GM12891 (cell line): Measurements from ENCODE around the gene TENM4.

Source experiments
- DNase-seq: peaks from one replicate; pipeline ENCODE4 v3.0.0; 2011; ENCODE audit warnings: low spot score; ENCODE audit not compliant: insufficient read length
- FAIRE-seq: peaks from 2 replicates; lab custom pipeline; 2011; peaks lifted over from hg19 to GRCh38; lab: Jason Lieb, UNC
- PAX5 ChIP-seq: IDR thresholded peaks from 2 replicates; pipeline ENCODE4 v1.6.1; 2011; ENCODE audit warnings: low read length, moderate library complexity, mild to moderate bottlenecking; ENCODE audit not compliant: insufficient read depth, severe bottlenecking
- POLR2A ChIP-seq: IDR thresholded peaks from 2 replicates; pipeline ENCODE4 v1.6.1; 2011; ENCODE audit warnings: low read depth, low read length, control low read depth
- POLR2AphosphoS5 ChIP-seq: IDR thresholded peaks from 2 replicates; pipeline ENCODE4 v1.6.1; 2011; ENCODE audit warnings: low read depth, low read length, control low read depth
- POU2F2 ChIP-seq: IDR thresholded peaks from 2 replicates; pipeline ENCODE4 v1.6.1; 2011; ENCODE audit warnings: low read depth, mild to moderate bottlenecking, control low read depth, low read length, moderate library complexity
- SPI1 ChIP-seq: IDR thresholded peaks from 2 replicates; pipeline ENCODE4 v1.6.1; 2011; ENCODE audit warnings: low read depth, low read length, control low read depth
- TAF1 ChIP-seq: IDR thresholded peaks from 2 replicates; pipeline ENCODE4 v1.6.1; 2011; ENCODE audit warnings: low read depth, low read length, control low read depth

TENM4 gene

DNA sequence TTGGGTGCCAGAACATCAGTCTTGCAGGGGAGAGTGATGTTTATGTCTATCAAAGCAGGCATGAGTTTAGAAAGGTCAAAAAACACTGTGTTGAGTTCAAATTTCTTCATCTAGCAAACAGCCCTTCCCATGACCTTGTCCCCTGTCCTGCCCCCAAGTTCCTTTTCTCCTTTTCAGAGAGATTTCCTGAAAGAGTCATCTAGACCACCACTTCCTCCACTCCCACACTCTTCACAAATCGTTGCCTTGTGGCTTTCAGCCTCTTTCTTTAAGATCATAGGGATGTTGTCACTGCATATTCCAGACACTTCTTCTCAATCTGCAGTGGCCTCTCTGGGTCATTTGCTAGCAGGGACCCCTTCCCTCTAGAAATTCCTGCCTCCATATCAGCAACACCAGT is 290.5 kb downstream of the TENM4 start:
- FAIRE-seq (no peak), DNase-seq (no peak)
- TF ChIP-seq PAX5 (no peak), SPI1 (no peak), POLR2A (no peak), POLR2AphosphoS5 (no peak), POU2F2 (no peak), TAF1 (no peak)

DNA sequence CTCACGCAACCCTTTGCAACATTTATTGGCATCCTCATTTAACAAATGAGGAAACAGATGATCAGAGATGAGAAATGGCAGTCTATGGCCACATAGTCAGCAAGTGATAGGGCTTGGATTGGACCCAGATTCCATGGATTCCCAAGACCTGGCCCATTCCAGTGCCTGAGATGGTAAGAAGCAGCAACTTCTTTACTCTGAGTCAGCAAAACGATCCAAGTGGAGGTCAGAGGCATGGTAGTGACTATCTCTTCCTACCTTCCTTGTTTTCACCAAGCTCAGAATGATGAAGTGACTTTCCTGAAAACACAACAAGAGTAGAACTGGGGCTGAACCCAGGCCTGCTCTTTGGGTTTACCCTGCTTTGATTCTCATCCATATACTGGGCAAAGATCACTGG is 293.1 kb downstream of the TENM4 start:
- FAIRE-seq (no peak), DNase-seq (no peak)
- TF ChIP-seq POU2F2, result no peak

DNA sequence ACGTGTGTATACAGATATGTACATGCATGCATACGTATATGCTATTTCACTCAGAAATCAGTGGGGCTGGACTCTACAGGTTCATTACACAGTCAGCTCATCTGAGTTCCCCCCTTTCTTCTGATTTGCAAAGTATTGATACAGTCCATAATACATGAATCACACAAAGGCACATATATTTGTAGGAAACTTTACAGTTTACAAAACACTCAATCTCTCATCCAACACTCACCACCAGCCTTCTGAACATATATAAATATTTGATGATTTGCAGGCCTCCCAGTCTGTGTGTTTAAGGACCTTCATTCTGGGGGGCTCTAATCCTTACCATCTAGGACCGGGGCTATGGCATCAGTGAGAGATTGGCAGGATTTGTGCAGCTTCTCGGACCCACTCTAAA is 293.8 kb downstream of the TENM4 start:
- FAIRE-seq (no peak), DNase-seq (no peak)
- TF ChIP-seq TAF1 (no peak), PAX5 (no peak), POLR2A (no peak), POU2F2 (no peak), SPI1 (no peak), POLR2AphosphoS5 (no peak)

DNA sequence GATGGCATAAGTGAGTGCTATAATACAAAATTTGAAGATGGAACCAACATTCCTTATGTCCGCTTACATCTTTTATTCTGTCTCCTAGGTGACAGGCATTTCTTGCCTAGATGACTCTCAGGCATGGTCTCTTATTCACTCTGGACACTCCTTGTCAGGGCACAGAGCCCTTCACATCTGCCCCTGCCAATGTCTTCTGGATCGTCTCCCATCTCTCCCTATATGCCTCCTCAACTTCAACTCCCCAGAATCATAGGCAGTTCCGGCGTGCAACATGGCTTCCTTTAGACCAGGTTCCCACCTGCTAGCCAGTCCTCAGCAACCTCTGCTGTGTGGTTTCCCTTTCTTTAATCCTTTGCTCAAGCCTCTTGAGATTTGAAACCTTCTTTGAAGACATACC is 300.9 kb downstream of the TENM4 start:
- FAIRE-seq, result no peak
- no peak for TF ChIP-seq POLR2A
- TF ChIP-seq POU2F2, result no peak
- no peak for TF ChIP-seq PAX5
- no peak for TF ChIP-seq SPI1
- TF ChIP-seq POLR2AphosphoS5, result no peak
- TF ChIP-seq TAF1, result no peak
- no peak for DNase-seq

DNA sequence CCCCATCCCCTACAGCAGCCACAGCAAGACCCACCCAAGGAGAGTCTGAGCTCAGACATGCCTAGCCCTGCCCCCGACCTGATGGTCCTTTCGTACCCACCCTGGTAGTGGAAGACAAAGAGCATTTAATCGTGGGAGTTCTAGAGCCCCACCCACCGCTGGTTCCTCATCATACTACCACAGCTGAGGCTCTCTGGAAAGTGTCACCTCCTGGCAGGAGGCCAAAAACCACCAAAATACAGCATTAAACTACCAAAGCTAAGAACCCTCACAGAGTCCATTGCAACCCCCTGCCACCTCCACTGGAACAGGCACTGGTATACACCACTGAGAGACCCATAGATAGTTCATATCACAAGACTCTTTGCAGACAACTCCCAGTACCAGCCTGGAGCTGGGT is 311.1 kb downstream of the TENM4 start:
- FAIRE-seq, result no peak
- TF ChIP-seq TAF1, result no peak
- TF ChIP-seq POLR2A, result no peak
- no peak for TF ChIP-seq POU2F2
- no peak for TF ChIP-seq PAX5
- TF ChIP-seq POLR2AphosphoS5, result no peak
- no peak for TF ChIP-seq SPI1
- DNase-seq, result no peak

DNA sequence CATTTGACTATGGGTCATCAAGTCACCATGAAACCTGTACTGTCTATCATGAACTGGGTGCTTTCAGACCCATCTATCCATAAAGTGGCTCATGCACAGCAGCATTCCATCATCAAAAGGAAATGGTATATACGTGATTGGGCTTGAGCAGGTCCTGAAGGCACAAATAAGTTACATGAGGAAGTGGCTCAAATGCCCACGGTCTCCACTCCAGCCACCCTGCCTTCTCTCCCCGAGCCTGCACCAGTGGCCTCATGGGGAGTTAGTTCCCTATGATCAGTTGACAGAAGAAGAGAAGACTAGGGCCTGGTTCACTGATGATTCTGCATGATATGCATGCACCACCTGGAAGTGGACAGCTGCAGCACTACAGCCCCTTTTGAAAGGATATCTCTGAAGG is 312.5 kb downstream of the TENM4 start:
- no peak for FAIRE-seq
- DNase-seq, result no peak
- TF ChIP-seq POLR2AphosphoS5 (no peak), POLR2A (no peak), SPI1 (no peak), POU2F2 (no peak), PAX5 (no peak)

DNA sequence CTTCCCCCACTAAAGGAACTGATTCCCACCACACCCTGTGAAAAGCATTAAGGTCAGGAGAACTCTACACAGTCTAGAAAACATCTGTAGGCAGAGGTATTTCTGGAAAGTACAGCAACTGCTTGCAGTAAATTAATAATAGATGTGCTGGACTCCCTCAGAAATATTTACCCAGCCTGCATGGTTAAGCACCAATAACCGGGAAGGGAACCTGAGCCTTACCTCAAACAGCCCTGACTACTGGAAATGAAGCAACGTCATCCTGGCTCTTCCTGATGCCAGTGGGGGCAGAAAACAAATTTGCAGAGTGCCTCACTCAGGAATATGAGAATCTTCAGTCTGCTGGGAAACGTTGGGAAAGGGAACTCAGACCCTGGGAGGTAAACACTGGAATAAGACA is 318.1 kb downstream of the TENM4 start:
- TF ChIP-seq POLR2AphosphoS5 (no peak), SPI1 (no peak)
- no peak for DNase-seq
- FAIRE-seq, result no peak

DNA sequence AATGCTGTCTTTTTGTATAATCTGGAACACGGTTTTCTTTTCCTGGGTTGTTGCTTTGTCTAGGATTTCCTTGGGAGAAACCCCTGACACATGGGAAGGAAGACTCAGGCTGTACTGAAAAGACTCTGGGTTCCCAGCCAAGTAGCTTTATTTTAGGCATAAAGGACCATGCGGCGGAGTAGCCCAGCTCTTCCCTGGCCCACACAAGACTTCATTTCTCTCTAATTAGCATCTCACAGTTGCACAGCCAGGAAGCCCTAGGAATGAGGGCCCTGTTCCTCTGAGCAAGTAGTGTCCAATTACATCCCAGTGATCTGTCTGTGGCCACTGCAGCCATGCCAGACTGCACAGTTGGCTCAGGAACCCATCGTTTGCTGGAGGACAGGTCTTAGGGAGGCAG is 319.5 kb downstream of the TENM4 start:
- DNase-seq (no peak), FAIRE-seq (no peak)
- no peak for TF ChIP-seq POU2F2
- no peak for TF ChIP-seq POLR2AphosphoS5
- TF ChIP-seq SPI1, result no peak
- TF ChIP-seq POLR2A, result no peak
- no peak for TF ChIP-seq PAX5
- TF ChIP-seq TAF1, result no peak

DNA sequence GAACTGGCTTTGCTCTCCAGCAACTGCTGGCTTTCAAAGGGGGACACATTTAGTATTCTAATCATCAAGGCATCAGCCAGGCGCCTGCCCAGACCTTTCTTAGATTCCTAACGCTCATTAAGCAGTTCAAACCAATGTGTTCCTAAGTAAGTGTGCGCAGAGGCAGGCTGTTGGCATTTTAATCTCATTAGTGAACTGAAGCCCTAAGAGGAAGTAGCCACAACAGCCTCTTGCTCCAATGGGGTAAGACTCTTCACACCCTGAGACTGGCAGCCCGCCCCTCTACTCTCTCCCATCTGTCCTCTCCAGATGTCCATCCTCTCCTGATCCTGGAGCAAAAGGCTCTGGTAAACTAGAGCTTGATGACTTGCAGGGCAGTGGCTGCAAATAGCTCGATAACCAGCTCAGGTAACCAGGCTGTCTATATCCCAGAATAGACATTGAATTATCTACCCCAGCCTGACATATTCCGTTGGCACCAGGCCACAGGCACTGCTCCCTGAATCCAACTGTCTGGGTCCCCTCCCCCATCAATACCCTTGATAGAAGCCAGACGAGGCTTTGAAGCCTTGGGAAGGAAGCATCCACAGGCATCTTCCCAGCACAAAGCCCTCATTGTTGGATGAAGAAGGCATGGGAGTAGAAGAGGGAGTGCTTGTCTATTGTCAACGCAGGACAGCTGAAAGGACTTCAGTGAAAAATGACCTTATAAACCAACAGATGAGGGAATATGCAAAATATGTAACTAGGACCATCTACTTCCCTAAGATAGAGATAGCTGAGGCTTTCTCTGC is 321.1 kb downstream of the TENM4 start:
- FAIRE-seq (no peak), DNase-seq (no peak)
- TF ChIP-seq POLR2AphosphoS5 (no peak), PAX5 (no peak), SPI1 (no peak), TAF1 (no peak), POLR2A (no peak), POU2F2 (no peak)

DNA sequence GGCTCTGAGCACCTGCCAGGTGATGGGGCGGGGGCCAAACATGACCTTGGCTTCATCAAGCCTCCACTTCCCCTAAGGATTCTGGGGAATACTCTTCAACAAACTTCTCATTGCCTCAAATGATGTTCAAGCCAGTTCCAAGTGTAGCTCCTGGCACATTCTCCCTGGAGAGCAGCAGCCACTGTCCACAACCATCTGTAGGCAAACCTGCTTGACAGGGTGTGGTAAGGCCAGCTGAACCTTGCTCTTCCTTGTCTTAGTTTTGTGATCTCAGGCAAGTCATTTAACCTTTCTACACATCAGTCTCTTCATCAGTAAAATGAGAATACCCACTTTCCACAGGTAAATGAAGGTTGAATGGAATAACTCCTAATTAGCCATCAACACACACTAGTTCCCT is 323.3 kb downstream of the TENM4 start:
- DNase-seq (no peak), FAIRE-seq (no peak)
- TF ChIP-seq TAF1 (no peak), PAX5 (no peak), POLR2AphosphoS5 (no peak), POLR2A (no peak), SPI1 (no peak), POU2F2 (no peak)
